ENCODE results near the gene ANXA6. TPM values are rescaled to one million over a fixed set of nuclear protein-coding genes. Genes with fewer than 3 reads are reported as not detected.

The ANXA6 gene
- total and polyA plus RNA-seq, 10 of the 15 experiments (the other 5 are each of a cell fraction or from before 2014, with no cell fraction given), result 44.0 to 571 (median 465) TPM

- TF ChIP-seq ZNF687 (IDR thresholded peaks at IDR 0.05) (peak; percentile 44), HSF1 (IDR thresholded peaks at IDR 0.05; ENCODE audit: low read depth, low read length) (no peak), BCL3 (IDR thresholded peaks at IDR 0.05; ENCODE audit: borderline replicate concordance, insufficient read depth, low read depth, low read length, poor library complexity, severe bottlenecking) (peak; percentile 54), SUPT20H (IDR thresholded peaks at IDR 0.05; ENCODE audit: borderline replicate concordance, control insufficient read depth, low read depth, low read length) (no peak), CHD2 (IDR thresholded peaks at IDR 0.05; ENCODE audit: borderline replicate concordance, low read depth, low read length) (0 out of 2 replicates have a peak, but pooled peaks have one; percentile 27), EP300 (IDR thresholded peaks at IDR 0.05; ENCODE audit: borderline replicate concordance in 1 of 2, control insufficient read depth in 1 of 2, low read depth in 2 of 2, low read length in 2 of 2) (peak in 1 of 2 experiments; percentile 26; a peak in 1 of 4 replicates), NKRF (conservative IDR thresholded peaks at IDR 0.05) (no peak), MTA3 (IDR thresholded peaks at IDR 0.05; ENCODE audit: borderline replicate concordance, low read length) (peak; percentile 50; the same call in 1 of the 2 replicates), TAF1 (IDR thresholded peaks at IDR 0.05; ENCODE audit: borderline replicate concordance, low read depth, low read length) (no peak), CREB1 (IDR thresholded peaks at IDR 0.05; ENCODE audit: low read depth) (0 out of 2 replicates have a peak, but pooled peaks have one; percentile 34)
Measured at GRCh38 chr5:151095341-151096000, 62.1 kb downstream of the ANXA6 start (continued).
